EH (cell line): ENCODE measurements around the gene KDM7A.
A peak's percentile ranks its signal among the peaks of the same experiment; 100 is the strongest.

Experiments used
- DNase-seq: peaks from one replicate; pipeline ENCODE4 v3.0.0-alpha.2; 2015; ENCODE audit warnings: low read depth

KDM7A gene

DNA sequence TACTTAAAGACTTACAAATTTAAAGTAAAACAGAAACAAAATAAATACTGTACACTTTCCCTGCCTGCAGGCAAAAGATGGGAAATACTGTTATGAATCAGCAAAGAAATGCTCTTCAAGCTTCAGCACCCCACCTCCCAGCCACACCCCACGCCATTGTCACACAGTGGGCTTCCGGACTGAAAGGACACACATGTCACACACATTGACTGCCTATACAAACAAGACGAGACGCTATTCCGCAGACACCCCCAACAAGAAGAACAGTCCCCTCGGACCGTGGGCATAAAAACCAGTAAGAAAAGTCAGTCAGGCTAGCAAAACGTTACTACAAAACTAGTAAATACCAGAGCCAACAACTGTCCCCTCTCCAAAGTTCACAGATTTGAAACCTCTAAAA is 91.8 kb downstream of the KDM7A start:
- no peak for DNase-seq

DNA sequence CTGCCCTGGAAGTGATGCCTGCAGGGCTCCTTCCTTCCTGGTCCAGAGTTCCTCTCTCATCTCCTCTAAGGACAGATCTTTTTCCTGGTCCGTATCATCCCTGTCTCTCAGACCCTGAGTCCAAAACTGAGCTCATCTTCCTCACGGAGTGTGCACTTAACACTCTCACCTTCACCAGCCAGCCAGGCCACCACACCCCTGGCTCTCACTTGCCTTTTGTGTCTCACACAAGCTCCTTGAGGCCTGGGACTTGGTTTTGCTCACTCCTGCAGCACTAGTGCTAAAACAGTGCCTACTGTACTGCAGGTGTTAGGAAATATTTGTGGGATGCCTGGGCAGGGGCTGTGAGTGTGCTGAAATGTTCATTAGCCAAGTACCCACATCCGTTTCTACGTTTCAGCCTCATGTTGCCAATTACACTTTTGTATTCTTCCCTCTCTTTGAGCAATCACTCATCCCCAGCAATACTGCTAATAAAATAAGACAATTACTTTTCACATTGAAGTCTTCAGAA is 92.6 kb downstream of the KDM7A start:
- no peak for DNase-seq

DNA sequence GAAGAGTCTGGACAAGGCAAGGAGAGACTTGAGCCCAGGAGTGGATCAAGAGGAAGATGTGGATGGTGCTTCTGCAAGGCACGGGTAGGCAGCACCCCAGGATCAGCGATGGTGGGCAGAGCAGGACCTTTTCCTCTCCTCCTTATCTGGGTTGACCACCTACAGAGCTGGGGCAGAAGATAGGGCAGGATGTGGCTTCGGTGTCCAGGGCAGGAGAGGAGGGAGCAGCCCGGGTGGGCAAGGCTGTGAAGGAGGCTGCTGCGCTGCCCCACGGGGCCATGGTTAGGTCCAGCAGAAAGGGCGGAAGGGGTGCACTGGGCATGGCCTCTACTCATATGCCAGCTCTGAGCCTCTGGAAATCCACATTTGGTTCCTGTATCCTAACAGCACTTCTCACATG is 94.0 kb downstream of the KDM7A start:
- no peak for DNase-seq

DNA sequence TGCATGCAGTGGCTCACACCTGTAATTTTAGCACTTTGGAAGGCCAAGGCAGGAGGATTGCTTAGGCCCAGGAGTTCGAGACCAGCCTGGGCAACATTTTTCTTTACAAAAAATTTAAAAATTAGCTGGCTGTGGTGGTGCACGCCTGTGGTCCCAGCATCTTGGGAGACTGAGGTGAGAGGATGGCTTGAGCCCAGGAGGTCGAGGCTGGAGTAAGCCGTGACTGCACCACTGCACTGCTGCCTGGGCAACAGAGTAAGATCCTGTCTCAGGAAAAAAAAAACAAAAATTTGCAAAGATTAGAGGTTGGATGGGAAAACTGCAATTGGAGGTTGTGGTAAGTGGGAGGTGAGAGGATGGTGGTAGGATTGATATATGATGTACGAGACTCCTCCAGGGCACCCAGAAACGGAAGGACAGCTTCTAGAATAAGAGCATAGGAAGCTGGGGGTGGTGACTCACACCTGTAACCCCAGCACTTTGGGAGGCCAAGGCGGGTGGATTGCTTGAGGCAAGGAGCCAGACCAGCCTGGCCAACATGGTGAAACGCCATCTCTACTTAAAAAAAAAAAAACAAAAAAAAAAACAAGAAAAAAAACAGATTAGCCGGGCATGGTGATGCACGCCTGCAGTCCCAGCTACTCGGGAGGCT is 94.9 kb downstream of the KDM7A start:
- no peak for DNase-seq

DNA sequence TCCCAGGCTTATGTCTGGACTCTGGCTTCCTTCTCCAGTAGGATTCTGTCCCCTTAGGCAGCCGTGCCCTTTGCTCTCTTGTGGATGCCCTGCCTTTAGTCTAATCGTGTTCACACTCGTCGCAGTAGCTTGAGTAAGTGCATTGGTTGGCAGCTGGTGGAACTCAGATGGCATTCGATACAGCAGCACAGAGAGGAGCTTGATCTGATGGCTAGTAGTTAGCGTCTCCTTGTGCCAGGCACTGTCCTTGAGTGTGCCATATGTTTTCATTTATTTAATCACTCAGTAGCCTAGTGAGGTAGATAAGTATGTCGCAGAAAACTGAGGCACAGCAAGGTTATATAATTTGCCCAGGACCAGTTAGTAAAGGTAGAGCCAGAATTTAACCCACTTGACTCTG is 95.9 kb downstream of the KDM7A start:
- no peak for DNase-seq

DNA sequence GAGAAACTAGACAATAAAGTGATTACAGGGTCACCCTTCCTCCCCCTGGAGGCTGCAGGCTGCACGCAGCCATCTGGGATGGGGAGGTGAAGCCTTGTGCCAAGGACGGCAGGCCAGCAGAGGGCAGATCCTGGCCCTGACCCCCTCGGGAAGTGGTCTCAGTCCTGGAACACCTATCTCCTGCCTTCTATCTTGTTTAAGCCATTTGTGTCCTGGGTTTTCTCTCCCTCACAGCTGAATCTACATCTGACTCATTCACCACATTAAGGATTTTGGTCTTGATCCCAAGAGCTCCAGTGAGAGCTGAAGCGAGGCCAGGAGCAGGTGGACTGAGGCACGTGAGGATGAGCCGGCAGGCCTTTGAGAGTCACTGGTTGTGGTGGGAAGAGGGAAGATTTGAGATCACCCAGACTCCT is 97.7 kb downstream of the KDM7A start:
- DNase-seq = peak; percentile 13

DNA sequence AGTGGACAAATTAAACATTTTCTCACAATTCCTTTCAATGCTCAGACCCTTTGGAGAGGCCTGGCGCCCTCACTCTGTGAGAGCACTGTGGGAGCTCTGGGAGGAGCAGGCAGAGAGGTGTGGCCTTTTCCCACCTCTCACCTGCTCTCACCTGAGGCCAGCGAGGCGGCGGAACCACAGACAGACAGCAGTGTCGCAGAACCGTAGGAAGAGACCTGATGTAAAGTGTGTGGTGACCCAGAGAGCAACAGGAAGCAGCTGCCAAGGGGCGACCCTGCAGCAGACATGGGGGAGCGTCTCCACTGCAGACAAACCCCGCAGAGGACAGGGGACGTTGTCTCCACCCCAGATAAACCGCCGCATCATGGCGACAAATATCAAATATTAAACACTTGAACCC is 98.4 kb downstream of the KDM7A start:
- no peak for DNase-seq

DNA sequence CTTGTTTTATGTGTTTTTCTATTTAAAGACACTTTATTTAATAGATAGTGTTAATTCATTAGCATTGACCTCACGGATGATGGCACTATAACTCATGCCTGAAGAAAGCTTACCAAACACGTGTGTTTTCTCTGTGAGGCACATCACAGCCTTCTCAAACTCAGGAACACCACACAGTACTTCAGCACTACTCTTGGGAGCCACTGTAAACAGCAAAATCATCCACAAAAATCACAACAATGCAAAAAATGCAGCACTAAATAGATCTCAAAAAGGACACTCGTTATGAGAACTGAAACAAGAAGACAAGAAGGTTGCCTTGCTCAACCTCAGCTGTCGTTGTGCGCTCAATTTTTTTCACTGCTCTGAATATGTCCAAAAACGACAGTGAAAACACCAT is 102.0 kb downstream of the KDM7A start:
- peak; percentile 65 for DNase-seq

DNA sequence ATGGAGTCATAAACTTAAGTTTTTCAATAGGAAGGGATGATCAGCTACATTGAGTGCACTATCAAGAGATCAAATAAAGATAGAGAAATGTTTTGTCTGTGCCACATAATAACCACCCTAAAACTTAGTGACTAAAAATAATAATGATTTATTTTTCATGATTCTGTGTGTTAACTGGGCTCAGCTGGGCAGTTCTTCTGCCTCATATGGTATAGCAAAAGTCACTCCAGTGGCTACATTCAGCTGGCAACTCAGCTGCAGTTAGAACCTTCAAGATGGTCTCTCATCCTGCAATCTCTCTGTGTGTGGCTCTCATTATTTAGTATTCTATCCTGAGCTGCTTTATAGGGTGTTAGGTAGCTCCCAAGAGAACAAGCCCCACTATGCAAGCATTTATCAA is 106.2 kb downstream of the KDM7A start:
- no peak for DNase-seq

DNA sequence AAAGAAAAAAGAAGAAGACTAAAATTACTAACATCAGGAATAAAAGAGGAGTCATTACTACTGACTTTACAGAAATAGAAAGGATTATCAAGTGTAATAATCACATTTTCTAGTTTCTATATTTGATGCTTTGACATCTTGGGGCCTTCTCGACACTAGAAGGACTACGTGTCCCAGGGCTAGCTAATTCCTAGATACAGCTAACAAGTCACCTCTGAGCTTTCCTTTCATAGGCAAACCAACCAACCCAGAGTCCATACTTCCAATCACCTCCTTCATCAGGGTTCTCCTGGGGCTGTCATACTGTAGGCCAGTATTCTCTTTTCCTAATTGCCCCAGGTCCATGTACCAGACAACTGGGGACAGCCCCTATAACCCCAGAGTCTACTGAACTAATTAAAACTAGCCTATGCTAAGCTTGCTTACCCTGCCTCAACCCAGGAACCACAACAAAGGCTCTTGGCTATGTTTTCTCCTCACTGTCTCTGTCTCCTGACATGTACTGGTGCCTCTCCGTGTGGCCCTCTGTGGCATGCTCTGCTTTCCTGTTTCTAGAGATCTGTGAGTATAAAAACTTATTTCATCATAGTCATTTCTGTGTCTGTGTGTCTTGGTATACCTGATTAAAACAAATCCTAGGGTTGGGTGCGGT is 107.4 kb downstream of the KDM7A start:
- DNase-seq = no peak

DNA sequence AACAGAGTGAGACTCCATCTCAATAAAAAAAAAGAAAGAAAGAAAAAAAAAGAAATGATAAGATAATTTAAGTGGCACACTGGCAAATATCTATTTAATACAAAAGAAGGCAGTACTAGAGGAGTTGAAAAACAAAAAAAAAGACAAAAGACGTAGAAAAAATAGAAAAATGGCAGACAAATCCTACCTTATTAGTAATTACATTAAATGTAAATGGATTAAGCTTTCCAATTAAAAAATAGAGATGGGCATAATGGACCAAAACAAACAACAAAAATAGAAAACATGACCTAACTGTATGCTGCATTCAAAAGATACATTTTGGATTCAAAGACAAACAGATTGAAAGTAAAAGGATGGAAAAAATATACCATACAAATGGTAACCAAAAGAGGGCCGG is 108.8 kb downstream of the KDM7A start:
- no peak for DNase-seq

DNA sequence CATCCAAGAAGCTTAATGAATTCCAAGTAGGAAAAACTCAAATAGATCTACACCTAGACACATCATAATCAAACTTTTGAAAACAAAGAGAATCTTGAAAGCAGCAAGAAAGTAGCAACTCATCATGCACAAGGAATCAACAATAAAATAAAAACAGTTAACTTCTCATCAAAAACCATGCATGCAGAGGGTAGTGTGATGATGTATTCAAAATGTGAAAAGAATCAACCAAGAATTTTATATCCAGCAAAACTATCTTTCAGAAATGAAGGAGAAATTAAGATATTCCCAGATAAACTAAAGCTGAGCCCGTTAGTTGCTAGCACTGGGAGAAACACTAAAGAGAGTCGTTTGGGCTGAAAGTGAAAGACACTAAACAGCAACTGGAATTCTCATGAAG is 109.7 kb downstream of the KDM7A start:
- no peak for DNase-seq

DNA sequence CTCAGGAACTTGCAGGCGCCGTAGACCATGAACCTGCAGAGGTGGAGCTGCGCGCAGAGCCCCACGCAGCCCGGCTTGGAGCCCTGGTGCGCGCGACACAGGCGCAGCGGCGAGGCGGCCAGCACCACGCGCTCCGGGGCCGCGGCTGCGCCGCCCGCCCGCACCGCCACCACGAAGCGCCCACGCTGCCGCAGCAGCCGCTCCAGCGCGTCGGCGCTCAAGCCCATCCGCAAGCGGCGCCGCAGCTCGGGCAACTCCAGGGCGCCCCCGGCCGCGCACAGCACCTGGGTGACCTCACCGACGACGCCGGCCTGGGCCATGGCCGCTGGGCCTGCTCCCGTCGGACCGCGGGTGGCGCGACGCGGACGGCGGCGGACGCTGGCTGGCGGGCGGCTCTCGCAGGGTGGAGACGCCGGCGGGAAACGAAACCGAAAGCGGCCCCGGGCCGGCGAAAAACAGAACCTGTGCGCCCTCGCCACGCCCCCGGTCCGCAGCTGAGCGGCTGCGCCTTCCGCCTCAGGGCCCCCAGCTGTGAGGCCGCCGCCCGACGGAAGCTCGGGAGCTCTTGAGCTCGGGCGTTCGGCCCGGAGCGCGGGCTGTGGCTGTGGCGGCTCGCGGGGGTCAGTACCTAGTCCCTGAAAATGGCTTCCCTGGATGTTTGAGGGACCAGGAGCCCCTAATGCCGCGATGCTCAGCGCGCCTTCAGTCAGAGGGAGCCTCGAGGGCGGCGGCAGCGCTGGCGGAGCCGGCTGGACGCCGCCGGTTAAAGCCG is 114.1 kb downstream of the KDM7A start, which contains the start of gene PARP12:
TSS of gene PARP12 (minus strand) at position 424 of the 772 bp plus-strand sequence. CDS start at position 320, 104 bp downstream.
- peak; percentile 85 for DNase-seq

DNA sequence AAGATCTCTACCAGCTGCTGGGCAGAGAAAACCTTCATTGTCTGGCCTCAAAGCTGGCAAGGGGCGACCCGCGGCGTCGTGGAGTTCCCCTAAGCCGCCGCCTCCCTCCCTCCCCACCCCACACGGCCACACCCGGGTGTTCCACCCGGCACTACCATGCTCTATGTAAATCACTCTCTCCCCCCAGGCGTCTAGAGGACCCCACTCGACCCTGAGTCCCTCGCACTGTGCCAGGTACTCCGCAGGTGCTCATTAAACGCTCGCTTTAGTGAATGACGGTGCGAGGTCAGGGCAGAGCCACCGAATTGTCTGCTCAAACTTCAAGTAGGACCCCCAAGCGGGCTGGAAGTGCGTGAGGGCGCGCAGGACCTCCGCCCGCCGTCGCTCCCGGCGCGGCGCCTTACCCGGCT is 114.7 kb downstream of the KDM7A start:
- no peak for DNase-seq

DNA sequence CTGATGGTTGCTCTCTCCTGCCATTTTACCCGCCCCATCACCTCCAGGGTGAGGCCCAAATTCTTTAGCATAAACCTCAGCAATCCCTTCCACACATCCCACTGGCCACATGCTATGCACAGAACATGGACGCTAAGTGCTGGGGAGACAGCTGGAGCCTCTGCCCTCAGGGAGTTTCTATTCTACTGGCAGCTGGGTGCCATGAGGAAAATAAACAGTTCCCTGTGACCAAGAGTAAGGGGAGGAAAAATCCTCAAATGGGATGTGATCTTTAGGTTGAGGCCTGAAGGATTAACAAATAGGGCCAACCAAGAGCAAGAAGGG is 115.2 kb downstream of the KDM7A start:
- no peak for DNase-seq

DNA sequence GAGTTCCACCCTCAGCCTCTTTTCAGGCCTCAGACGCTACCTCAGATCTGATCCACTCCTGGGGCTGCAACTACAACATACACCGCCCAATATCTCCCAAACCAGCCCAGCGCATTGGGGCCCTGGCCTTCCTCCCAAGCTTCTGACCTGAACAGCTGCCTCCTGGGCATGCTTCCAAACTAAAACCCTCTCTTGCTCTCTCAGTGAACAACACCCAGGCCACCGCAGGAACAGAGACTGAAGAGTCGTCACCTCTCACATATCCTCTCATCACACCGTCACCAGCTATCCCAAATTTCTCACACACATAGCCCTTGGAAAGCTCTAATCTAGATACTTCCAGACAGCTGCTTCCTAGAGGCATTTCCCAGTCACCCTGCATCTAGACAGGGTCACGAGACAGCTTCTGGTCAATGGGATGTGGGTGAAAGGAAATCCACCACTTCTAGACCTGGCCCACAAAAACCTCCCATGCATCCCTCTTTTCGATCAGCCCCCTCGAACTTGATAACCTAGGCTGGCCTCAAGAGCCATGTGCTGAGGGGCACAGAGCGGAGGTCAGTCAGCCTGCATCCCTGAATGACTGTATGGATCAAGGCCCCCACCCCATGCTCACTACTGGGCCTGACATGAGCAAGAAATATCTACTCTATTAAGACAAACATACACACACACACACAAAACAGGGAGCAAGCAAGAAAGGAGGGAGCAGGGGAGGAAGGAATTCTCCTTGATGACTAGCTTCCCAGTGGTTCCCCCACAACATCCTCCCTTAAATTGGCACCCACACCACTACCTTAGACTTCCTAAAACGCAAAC is 115.8 kb downstream of the KDM7A start:
- peak; percentile 34 for DNase-seq

DNA sequence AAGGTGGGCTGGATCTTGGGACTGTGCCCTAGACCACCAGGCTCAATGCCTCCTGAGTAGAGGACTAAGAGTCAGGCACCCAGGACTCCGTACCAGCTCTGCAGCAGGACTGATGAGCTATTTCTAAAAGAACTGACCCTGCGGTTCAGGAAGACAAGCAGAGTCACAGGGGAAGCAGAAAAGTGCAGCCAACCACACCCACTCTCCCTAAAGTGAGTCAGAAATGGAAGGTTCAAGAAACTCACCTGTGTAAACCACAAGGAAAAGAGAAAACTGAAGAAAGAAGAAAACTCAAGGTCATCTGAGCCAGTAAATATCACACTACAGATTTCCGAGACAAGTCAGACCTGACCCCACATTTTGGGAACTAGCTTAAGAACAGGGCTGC is 116.5 kb downstream of the KDM7A start:
- DNase-seq = no peak

DNA sequence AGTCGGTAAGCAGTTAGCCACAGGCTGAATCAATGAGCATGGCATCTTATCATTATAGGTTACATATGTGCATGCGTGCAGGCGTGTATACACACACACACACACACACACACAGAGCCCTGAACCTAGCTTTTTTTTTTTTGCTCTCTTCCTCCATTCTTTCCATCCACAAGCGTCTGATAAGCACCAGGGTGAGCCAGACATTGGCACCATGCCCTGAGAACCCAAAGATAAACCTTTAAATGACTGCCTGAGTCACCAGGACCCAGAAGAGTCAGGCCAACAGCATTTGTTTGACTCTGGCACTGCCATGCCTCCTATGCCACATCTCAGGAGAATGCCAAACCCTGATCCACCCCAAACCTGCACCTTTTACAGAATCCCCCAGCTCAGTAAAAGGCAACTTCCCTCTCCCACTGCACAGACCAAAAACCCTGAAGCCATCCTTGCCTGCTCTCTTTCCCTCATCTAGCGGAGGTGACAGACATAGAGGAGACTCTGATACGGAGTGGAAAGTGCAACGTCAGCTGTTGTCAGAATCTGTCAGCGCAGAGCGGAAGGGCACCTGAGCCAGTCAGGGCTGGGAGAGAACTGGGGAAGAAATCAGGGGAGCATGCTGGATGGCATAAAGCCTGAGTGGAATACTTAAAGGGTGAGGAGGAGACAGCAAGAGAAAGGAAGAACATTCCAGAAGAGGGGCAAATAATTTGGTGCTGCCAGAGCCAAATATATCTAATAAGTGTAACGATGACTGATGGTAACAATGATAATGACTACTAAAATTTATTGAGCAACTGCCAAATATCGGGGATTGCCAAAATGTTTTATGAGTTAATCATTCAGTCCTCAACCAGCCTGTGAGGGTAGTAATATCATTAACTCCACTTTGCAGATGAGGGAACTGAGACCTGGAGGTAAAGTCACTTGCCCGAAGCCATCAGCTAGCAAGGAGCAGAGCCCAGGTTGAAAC is 117.2 kb downstream of the KDM7A start:
- DNase-seq = peak; percentile 95

DNA sequence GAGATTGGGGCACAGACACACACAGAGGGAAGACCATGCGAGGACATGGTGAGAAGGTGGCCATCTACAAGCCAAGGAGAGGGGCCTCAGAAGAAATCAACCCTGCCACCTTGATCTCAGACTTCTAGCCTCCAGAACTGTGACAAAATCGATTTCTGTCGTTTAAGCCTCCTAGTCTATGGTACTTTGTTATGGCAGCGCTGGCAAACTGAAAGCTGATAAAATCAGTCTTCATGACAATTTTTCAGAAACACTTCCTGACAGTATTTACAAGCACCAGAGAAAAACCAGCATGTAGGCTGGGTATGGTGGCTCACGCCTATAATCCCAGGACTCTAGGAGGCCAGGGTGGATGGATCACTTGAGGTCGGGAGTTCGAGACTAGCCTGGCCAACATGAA is 118.3 kb downstream of the KDM7A start:
- no peak for DNase-seq

DNA sequence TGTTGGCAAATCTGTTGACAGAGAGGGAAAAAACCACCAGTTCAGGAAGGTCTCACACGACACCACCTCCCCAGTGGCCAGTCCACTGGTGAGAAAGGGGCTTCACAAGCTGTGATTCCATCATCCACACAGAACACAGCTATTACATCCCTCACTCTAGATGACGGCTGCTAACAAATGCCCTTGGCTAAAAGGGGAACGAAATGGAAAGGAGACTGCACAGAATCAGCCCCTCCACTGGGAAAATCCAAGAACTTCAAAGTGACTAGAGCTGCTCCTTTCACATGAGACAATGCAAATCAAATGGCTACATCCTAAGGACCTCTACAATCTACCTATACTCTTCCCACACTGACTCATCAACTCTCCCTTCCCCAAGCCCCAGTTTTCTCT is 119.6 kb downstream of the KDM7A start:
- DNase-seq = no peak
